Transverse colon (tissue), 4 donors: ENCODE measurements around the gene FAM151B.
"Not testable (repeated sequence)": the region's sequence is repeated elsewhere in the genome, so short reads cannot be mapped to it uniquely, and the experiment has no call there.

ENCODE experiments used
- CTCF ChIP-seq, 5 experiments: fragments of 200-600 bp in 3 of 5; fragments of 450-650 bp in 2 of 5; sonication (generic) in 3 of 5; IDR thresholded peaks; 1 replicate in 2 of 5; 2 replicates in 3 of 5; pipeline ENCODE4 v1.5.1; 2016 to 2017; ENCODE audit warnings: antibody characterized with exemption in 5 of 5, inconsistent platforms in 3 of 5, mild to moderate bottlenecking in 2 of 5, moderate library complexity in 1 of 5
- POLR2A ChIP-seq: fragments of 450-650 bp; IDR thresholded peaks from one replicate; pipeline ENCODE4 v1.6.1; 2016; ENCODE audit warnings: antibody characterized with exemption, mild to moderate bottlenecking, moderate library complexity
- POLR2AphosphoS5 ChIP-seq, 3 donors: sonication (generic); formaldehyde crosslinking; IDR thresholded peaks; one replicate each; pipeline ENCODE4 v1.6.1; 2016; ENCODE audit warnings: antibody characterized with exemption in 3 of 3

- TF ChIP-seq POLR2AphosphoS5 (IDR thresholded peaks at IDR 0.05); CTCF (IDR thresholded peaks at IDR 0.05); POLR2A: not testable (repeated sequence)
Observed at GRCh38 chr5:80580291-80580690, 92.4 kb downstream of the FAM151B start.
